Skeletal muscle tissue (tissue), 4 donors: ENCODE measurements around the gene ATXN7L3. TPM values are rescaled to one million over a fixed set of nuclear protein-coding genes. Genes with fewer than 3 reads are reported as not detected.

Experiments used
- H3K27ac ChIP-seq: one replicate; pipeline ENCODE4 v1.7.0; 2013; ENCODE audit warnings: mild to moderate bottlenecking, low read depth, low read length, inconsistent platforms
- H3K27me3 ChIP-seq, 3 donors: one replicate each; pipeline ENCODE4 v1.7.0; 2013; ENCODE audit warnings: low read length in 3 of 3; ENCODE audit not compliant: control insufficient read depth in 3 of 3, insufficient read depth in 3 of 3
- H3K36me3 ChIP-seq, 3 donors: one replicate each; pipeline ENCODE4 v1.7.0; 2013; ENCODE audit warnings: low read length in 3 of 3; ENCODE audit not compliant: control insufficient read depth in 3 of 3, insufficient read depth in 3 of 3
- H3K4me1 ChIP-seq, 3 donors: one replicate each; pipeline ENCODE4 v1.7.0; 2013; ENCODE audit warnings: low read length in 3 of 3, mild to moderate bottlenecking in 3 of 3; ENCODE audit not compliant: control insufficient read depth in 3 of 3, insufficient read depth in 3 of 3
- H3K4me3 ChIP-seq, 3 donors: one replicate each; pipeline ENCODE4 v1.7.0; 2013; ENCODE audit warnings: low read length in 3 of 3
- H3K9ac ChIP-seq, 3 donors: one replicate each; pipeline ENCODE4 v1.7.0; 2013; ENCODE audit warnings: low read length in 3 of 3, mild to moderate bottlenecking in 3 of 3, moderate library complexity in 2 of 3, low read depth in 1 of 3
- H3K9me3 ChIP-seq, 3 donors: one replicate each; pipeline ENCODE4 v1.7.0; 2013; ENCODE audit warnings: low read length in 3 of 3; ENCODE audit not compliant: control insufficient read depth in 3 of 3
- total RNA-seq: library from RNA; depleted of rRNA; stranded (reverse); fragments of >200 nt; gene quantifications from one replicate; pipeline ENCODE4 v1.2.3, GENCODE V29; 2014
- donor health status: Osteomylitis.

ATXN7L3 gene
- total RNA-seq, 1 donor from 2014 or later: 21.4 TPM

- no peaks in the 10 kb centered on the region for H3K27me3 ChIP-seq
- H3K36me3 ChIP-seq: peaks cover 35 to 39% (median 37%) of the 10 kb centered on the region in 3 donors
- peak overlapping the region; percentile 76 to 79 (median 76) for H3K4me3 ChIP-seq
- H3K9ac ChIP-seq: peak overlapping the region; percentile 45 to 93 (median 70)
- peak overlapping the region; percentile 83 for H3K27ac ChIP-seq
- H3K9me3 ChIP-seq: peaks cover 0 to 4% (median 0%) of the 10 kb centered on the region in 3 donors
- peaks cover 49 to 65% (median 51%) of the 10 kb centered on the region in 3 donors for H3K4me1 ChIP-seq
These were observed 18.8 kb upstream of the ATXN7L3 start for GRCh38 chr17:44218344-44219107.

GRCh38 chr17:44217738-44218343, 18.2 kb upstream of the ATXN7L3 start:
- Histone ChIP-seq H3K9me3 (peaks cover 0 to 4% (median 0%) of the 10 kb centered on the region in 3 donors), H3K27me3 (no peaks in the 10 kb centered on the region), H3K36me3 (peaks cover 35 to 41% (median 40%) of the 10 kb centered on the region in 3 donors), H3K4me1 (peaks cover 49 to 65% (median 51%) of the 10 kb centered on the region in 3 donors), H3K27ac (peak overlapping the region; percentile 83), H3K4me3 (peak overlapping the region; percentile 65 to 76 (median 76)), H3K9ac (peak overlapping the region; percentile 45 to 81 (median 70))

- peaks cover 0 to 4% (median 0%) of the 10 kb centered on the region in 3 donors for H3K9me3 ChIP-seq
- H3K36me3 ChIP-seq: peaks cover 37 to 42% (median 41%) of the 10 kb centered on the region in 3 donors
- no peak overlapping the region for H3K27ac ChIP-seq
- no peaks in the 10 kb centered on the region for H3K27me3 ChIP-seq
- peak overlapping the region in 2 of 3 donors; percentile 2 to 81 for H3K9ac ChIP-seq
- peaks cover 45 to 61% (median 46%) of the 10 kb centered on the region in 3 donors for H3K4me1 ChIP-seq
- peak overlapping the region in 1 of 3 donors; percentile 4 for H3K4me3 ChIP-seq
These were observed 17.0 kb upstream of the ATXN7L3 start for GRCh38 chr17:44216694-44217093.

- Histone ChIP-seq H3K27ac (no peak overlapping the region), H3K4me1 (peaks cover 46 to 64% (median 50%) of the 10 kb centered on the region in 3 donors), H3K36me3 (peaks cover 42 to 47% (median 46%) of the 10 kb centered on the region in 3 donors), H3K9me3 (peaks cover 0 to 4% (median 0%) of the 10 kb centered on the region in 3 donors), H3K27me3 (no peaks in the 10 kb centered on the region), H3K9ac (peak overlapping the region in 1 of 3 donors; percentile 3), H3K4me3 (no peak overlapping the region)
These were observed 16.5 kb upstream of the ATXN7L3 start for GRCh38 chr17:44216173-44216572.

DNA sequence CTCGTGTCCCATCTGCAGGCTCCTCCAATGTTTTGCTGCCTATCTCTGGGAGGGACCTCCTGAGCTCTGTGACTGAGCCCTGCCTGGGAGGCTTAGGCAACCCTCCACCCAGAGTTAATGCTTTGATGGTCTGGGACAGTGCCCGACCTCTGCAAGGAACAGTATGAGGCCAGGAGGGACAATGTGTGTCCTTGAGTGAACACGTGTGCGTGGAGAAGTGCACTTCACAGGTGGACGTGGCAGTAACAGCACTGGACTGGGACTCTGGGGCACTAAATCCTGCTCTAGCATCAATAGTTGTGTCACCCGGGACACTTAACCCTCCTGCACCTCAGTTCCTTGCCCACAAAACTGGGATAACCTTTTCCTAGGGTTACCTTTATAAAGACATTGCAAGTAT, 15.2 kb upstream of the ATXN7L3 start:
- H3K4me1 ChIP-seq: peaks cover 51 to 75% (median 60%) of the 10 kb centered on the region in 3 donors
- H3K9me3 ChIP-seq: peaks cover 0 to 4% (median 0%) of the 10 kb centered on the region in 3 donors
- peaks cover 48 to 55% (median 51%) of the 10 kb centered on the region in 3 donors for H3K36me3 ChIP-seq
- H3K9ac ChIP-seq: no peak overlapping the region
- H3K27me3 ChIP-seq: no peaks in the 10 kb centered on the region
- H3K4me3 ChIP-seq: no peak overlapping the region
- no peak overlapping the region for H3K27ac ChIP-seq

DNA sequence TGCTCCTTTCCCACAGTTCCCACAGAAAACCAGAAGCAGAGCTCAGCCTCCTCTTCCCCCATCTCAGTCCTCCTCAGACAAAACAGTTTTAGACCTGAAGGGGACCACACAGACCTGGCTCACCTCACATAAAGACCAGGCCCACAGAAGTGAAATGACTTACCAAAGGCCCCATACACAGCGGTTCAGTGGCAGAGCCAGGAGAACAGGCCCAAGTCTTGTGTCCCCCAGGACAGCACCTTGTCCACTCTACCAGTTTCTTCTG, 14.5 kb upstream of the ATXN7L3 start:
- Histone ChIP-seq H3K9ac (no peak overlapping the region), H3K4me3 (no peak overlapping the region), H3K9me3 (peaks cover 0 to 4% (median 0%) of the 10 kb centered on the region in 3 donors), H3K27ac (no peak overlapping the region), H3K27me3 (no peaks in the 10 kb centered on the region), H3K4me1 (peaks cover 51 to 79% (median 61%) of the 10 kb centered on the region in 3 donors), H3K36me3 (peaks cover 55 to 62% (median 58%) of the 10 kb centered on the region in 3 donors)

DNA sequence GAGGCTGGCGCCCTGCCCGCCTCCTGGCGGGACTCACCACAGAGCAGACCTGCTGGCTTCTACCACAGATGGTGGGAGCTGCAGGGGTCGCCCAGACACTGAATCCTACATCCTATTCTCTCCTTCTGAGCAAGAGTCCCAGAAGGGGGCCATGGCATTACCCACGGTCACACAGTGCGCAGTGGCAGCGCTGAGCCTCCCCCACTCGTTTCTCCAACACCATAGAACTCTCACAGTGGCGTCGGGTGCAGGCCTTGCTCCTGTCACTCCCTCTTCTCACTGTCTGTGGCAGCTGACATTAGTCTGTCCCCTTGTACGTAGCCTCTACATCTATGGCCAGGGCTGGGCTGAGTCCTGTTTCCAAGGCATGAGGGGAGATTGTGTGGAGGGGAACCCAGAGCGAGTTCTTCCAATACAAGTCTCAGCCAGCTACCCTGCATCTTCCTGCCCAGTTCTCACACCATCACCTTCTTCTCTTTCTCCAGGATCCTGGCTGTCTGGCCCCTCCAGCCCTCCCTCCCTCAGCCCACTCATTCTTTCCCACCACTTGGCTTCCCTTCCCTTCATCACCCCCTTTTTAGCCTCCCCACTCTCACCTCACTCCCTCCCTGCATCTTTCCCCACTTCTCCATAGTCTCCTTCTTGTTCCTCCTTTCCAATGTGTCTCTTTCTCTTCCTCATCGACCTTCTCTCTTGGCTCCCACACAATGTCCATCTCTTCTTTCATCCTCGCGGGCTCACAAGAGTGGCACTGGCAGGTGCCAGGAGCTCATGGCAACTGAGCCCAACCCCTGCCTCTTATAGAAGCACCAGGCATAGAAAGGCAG, 13.9 kb upstream of the ATXN7L3 start:
- peaks cover 51 to 79% (median 61%) of the 10 kb centered on the region in 3 donors for H3K4me1 ChIP-seq
- H3K36me3 ChIP-seq: peaks cover 60 to 67% (median 64%) of the 10 kb centered on the region in 3 donors
- H3K27ac ChIP-seq: no peak overlapping the region

DNA sequence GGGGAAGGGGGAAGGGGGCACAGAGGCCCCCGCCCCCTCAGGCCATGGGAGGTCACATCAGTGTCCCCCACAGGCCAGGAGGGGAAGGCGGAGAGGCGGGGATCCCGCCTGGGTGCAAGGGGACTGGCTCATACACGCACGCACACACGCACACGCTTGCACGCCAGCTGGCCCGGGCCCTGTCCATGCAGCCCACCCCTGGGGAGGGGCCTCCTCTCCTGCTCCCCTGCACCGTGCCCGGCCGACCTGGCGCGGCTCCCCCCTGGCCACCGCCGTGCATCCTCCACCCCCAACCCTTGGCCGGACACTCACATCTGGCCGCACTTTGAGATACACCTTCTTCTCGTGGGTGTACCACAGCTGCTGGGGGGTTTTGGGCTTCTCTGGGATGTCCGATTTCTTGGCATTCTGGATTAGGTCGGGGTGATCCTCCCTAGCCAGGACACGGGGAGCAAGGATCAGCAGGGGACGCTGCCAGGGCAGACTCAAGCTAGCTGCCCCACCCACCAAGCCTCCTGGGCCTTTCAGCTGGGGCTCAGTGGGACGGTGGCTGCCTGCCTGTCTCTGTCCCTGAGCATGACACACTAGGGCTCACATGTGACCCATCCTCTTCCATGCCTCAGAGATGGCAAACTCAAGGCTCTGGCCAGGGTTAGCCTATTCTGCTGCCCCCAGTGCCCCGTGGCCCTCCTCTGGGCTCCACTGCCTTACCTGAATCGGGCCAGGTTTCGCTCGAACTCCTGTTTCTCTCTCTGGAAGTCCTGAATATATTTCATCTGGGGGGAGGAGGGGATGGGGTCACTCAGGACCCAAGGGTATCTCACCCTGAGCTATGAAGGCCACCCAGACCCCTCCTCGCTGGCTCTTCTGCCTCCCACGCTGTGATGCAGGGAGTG, 13.1 kb upstream of the ATXN7L3 start:
- peaks cover 64 to 74% (median 72%) of the 10 kb centered on the region in 3 donors for H3K36me3 ChIP-seq
- H3K4me3 ChIP-seq: no peak overlapping the region
- no peaks in the 10 kb centered on the region for H3K27me3 ChIP-seq
- H3K4me1 ChIP-seq: peaks cover 45 to 74% (median 55%) of the 10 kb centered on the region in 3 donors
- no peak overlapping the region for H3K27ac ChIP-seq
- peak overlapping the region in 1 of 3 donors; percentile 66 for H3K9ac ChIP-seq
- peaks cover 0 to 4% (median 0%) of the 10 kb centered on the region in 3 donors for H3K9me3 ChIP-seq

More for the DNA sequence above, 13.9 kb upstream of the ATXN7L3 start:
- no peaks in the 10 kb centered on the region for H3K27me3 ChIP-seq
- H3K9me3 ChIP-seq: peaks cover 0 to 4% (median 0%) of the 10 kb centered on the region in 3 donors
- peak overlapping the region in 1 of 3 donors; percentile 66 for H3K9ac ChIP-seq
- H3K4me3 ChIP-seq: no peak overlapping the region
